GM18951 (cell line): ENCODE data around the gene LRWD1.
"Not testable (repeated sequence)": the region's sequence is repeated elsewhere in the genome, so short reads cannot be mapped to it uniquely, and the experiment has no call there.

Experiments used
- POLR2A ChIP-seq: IDR thresholded peaks from 4 replicates; pipeline ENCODE4 v1.6.1; 2011; ENCODE audit warnings: mild to moderate bottlenecking; ENCODE audit not compliant: insufficient read length, insufficient read depth; ENCODE audit errors: extremely low read depth
- in situ Hi-C: fragments of 300-500 bp; cut with MboI; formaldehyde crosslinking; loops from one replicate; pipeline ENCODE4 v1.12.0; 2022; ENCODE audit warnings: low sequenced_read_pairs, mixed read lengths, inconsistent platforms; ENCODE audit not compliant: unreplicated experiment

LRWD1 gene

GRCh38 chr7:102467581-102468477 is 3.0 kb downstream of the LRWD1 start:
- in situ Hi-C loops = loop anchor here (10.0 kb wide), 1 partner anchor 183 kb away; the partner anchor contains the start of gene SH2B2

GRCh38 chr7:102468478-102469350 is 3.9 kb downstream of the LRWD1 start:
- no peak for TF ChIP-seq POLR2A
- in situ Hi-C loops = loop anchor here (10.0 kb wide), 1 partner anchor 184 kb away; the partner anchor contains the start of gene SH2B2

More at GRCh38 chr7:102467581-102468477, 3.0 kb downstream of the LRWD1 start:
- TF ChIP-seq POLR2A = no peak

- in situ Hi-C loops = loop anchor here (10.0 kb wide), 1 partner anchor 185 kb away; the partner anchor contains the start of gene SH2B2
- TF ChIP-seq POLR2A = no peak
These were observed 4.7 kb downstream of the LRWD1 start for GRCh38 chr7:102469351-102469971.

GRCh38 chr7:102469972-102470825 is 5.4 kb downstream of the LRWD1 start:
- in situ Hi-C loops = loop anchor here (10.0 kb wide), 1 partner anchor 185 kb away; the partner anchor contains the start of gene SH2B2

GRCh38 chr7:102471791-102472125 is 7.0 kb downstream of the LRWD1 start:
- in situ Hi-C loops = no loop called here
- TF ChIP-seq POLR2A = no peak

More at GRCh38 chr7:102469972-102470825, 5.4 kb downstream of the LRWD1 start:
- TF ChIP-seq POLR2A = no peak

GRCh38 chr7:102472126-102473041 is 7.6 kb downstream of the LRWD1 start:
- TF ChIP-seq POLR2A = no peak
- in situ Hi-C loops = no loop called here

GRCh38 chr7:102473271-102473991 is 8.6 kb downstream of the LRWD1 start:
- in situ Hi-C loops = no loop called here
- TF ChIP-seq POLR2A = no peak

- in situ Hi-C loops = not testable (repeated sequence)
These were observed 9.3 kb downstream of the LRWD1 start for GRCh38 chr7:102474116-102474515.

GRCh38 chr7:102474736-102475435 is 10.1 kb downstream of the LRWD1 start:
- in situ Hi-C loops = not testable (repeated sequence)

- in situ Hi-C loops = not testable (repeated sequence)
These were observed 13.8 kb downstream of the LRWD1 start, which contains the start of gene POLR2J for GRCh38 chr7:102478314-102479208. Gene POLR2J, minus strand, starts transcription at chr7:102478922. Its CDS starts 62 bp downstream, at chr7:102478860.

GRCh38 chr7:102479209-102479584 is 14.4 kb downstream of the LRWD1 start:
- in situ Hi-C loops = not testable (repeated sequence)

- in situ Hi-C loops = not testable (repeated sequence)
These were observed 15.3 kb downstream of the LRWD1 start for GRCh38 chr7:102479982-102480637.

GRCh38 chr7:102481962-102482361 is 17.2 kb downstream of the LRWD1 start:
- in situ Hi-C loops = not testable (repeated sequence)

- in situ Hi-C loops = not testable (repeated sequence)
These were observed 19.5 kb downstream of the LRWD1 start for GRCh38 chr7:102484317-102484716.

- in situ Hi-C loops = not testable (repeated sequence)
These were observed 25.8 kb downstream of the LRWD1 start for GRCh38 chr7:102490529-102491075.
